Stimulated activated CD8-positive, alpha-beta memory T cell treated with anti-CD3 and anti-CD28 coated beads, Interleukin-7, amount 100 ng/mL, for 24 hours (primary cell): ENCODE results near the gene SETBP1.

Source experiments
- DNase-seq: peaks from one replicate; pipeline ENCODE4 v3.0.0-alpha.2; 2020; ENCODE audit warnings: low read depth

Gene SETBP1

DNA sequence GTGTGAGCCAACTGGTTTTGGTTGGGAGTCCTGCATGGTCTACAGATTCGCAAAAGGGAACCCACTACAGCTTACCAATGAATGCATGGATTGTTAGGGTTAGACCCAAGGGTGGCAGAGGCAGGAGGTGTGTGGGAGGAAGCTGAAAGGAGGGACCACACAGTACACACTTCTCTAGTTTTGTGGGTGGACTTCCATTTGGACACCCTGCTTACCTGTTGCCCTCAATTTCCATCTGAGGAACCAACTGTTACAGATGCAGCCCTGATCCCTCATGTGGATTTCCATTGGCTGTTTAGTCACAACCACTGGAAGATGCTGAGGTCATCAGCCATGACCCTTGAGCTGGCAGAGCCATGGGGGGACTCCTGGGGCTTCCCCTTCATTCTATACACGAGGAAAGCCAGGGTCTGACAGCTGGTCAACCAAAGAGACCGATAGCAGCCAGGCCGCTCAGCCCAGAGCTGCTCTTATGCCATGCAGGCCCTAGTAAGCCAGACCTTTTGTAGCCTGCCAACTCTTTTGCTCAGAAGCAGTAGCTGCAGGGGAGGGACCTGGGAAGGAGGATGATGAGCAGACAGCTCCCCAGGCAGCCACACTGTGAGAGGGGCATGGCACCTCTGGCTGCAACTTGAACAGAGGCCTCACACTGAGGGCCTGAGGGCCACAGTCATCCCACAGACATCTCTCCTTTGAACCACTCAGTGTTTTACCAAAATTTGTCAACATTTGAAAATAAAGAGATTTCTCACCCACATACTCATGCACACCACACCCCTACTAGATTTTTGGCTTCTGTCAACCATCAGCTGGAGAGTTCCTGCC lies 162.1 kb downstream of the SETBP1 start:
- no peak for DNase-seq

DNA sequence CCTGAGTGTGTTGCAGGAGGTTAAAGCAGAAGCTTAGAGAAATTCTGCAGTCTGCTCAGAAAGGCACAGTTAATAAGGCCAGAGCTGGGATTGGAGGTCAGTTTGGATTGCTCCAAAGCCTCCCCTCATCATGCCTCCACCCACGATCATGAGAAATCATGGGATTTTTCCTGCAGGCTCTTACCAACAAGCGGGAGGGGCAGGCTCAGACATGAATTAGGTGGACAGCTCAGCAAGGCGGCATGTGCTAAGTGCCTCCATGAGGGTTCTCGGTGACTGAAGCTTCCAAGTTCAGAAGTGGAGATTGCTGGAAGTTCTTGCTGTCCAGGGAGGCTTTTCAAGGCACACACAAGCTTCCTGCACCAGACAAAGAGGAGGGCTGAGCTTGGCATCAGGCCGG lies 163.8 kb downstream of the SETBP1 start:
- no peak for DNase-seq

- DNase-seq = no peak
These were observed 165.8 kb downstream of the SETBP1 start for GRCh38 chr18:44846450-44846849.

DNA sequence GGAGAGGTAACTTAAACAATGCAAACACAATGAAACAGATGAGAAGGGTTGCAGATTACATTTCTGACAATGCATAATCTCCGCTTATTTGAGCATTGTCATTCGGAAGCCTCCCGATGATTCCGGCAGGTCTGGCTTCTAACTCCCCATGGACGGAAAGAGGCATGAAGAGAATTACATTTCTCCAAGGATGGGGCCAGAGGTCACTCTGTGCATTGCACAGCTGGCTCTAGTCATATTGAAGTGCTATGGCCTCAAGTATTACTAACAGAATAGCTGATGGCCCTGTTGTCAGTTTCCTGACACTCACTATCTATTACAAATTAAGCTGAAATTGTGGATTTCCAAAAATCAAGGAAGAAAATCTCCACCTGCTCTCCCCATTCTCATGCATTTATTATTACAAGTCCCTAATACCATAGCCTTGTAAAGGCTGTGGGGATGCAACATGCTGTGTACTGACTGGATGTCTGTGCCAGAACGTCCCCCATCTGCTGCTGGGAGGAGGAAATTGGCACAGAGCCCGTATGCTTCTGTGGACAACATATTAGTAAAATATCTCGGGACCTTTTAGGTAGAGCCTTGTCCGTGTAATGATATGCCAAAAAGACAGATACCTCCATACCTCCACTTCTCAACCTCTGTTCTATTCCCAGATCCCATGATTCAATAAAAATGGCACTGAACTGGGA lies 168.1 kb downstream of the SETBP1 start:
- no peak for DNase-seq

DNA sequence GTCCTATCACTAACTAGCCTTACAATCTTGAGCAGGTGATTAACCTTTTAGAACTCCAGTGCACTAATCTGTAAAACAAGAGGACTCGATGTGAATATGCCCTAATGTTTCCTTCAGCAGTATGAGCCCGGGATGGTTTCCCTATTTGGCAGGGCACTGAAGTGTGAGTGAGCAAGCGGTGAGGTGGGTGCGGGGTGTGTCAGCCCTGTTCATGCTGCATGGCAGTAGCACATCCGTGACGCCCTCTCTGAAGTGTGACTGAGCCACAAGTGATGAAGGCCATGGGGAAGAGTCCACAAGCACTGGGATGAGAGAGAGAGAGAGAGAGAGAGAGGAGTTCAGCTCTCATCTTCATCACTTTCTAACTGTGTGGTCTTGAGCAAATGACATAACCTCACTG lies 168.7 kb downstream of the SETBP1 start:
- DNase-seq = no peak

GRCh38 chr18:44850001-44850400 lies 169.3 kb downstream of the SETBP1 start:
- no peak for DNase-seq

- DNase-seq = no peak
These were observed 171.4 kb downstream of the SETBP1 start for GRCh38 chr18:44851856-44852621.

- no peak for DNase-seq
These were observed 172.1 kb downstream of the SETBP1 start for GRCh38 chr18:44852818-44853217.

- no peak for DNase-seq
These were observed 172.7 kb downstream of the SETBP1 start for GRCh38 chr18:44853430-44853829.

GRCh38 chr18:44855681-44856080 lies 175.0 kb downstream of the SETBP1 start:
- no peak for DNase-seq

DNA sequence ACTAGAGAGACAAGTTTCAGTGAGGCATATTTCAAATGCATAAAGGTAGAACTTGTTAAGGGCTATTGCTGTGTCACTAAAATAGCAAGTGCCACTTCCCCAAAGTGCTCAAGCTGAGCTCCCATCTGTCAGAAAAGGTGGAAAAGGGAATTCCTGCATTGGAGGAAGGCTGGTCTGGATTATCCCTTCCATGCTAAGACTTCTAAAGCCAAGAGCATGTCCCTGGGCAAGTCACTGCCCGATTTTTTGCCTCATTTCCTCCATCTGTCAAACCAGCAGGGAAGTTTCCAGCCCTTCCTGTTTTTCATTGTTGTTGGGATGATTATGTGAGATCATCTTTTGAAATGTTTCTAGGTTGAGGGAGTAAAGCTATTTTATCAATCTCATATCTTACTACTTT lies 175.5 kb downstream of the SETBP1 start:
- no peak for DNase-seq

GRCh38 chr18:44857081-44857480 lies 176.4 kb downstream of the SETBP1 start:
- no peak for DNase-seq

DNA sequence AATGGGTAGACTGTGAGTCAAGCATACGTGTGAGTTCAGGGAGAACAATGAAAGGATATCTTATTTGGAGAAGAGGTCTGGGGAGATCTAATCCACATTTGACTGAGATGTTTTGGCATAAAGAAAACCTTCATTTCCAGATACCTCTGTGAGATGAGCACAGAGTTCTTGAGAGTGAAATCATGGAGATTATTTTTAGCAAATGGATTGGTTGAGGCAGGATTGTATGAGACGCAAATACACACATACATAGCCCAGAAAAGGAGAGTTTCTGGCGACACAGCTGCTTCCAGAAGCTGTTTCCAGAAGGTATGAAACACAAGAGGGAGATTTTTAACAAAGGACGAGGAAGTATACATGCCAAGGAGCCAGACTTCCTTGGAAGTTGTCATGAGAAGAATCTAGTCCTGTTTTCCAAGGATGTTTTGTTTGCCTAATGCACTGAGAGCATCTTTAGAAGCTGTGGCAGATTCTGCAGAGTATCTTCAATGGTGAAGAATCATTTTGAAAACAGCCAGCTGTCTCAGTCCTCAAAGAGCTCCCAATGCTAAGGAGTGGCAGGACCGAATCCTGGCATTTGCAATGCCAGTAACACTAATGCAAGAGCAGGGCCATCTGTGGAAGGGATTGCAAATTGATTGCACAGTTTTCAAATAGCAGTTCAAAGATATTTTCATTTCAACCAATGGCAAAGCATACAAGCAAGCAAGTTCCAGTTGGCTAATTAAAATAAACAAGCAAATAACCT lies 177.2 kb downstream of the SETBP1 start:
- DNase-seq = no peak

DNA sequence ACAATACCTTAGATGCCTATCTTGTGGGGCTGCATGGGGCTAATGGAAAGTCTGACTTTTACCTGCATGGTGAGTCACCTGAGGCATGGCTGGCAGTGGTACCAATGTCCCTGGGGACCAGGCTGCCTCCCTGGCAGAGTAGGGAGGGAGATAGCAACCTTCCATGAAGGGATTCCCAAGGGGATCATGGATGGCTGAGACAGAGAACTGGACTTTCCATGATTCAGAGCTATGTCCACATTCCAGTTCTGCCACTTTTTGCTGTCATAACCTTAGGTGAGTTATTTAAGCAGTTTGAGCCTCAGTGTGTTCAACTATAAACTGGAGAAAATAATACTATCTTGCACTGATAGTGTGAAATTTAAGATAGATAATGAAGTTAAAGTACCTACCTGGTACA lies 178.6 kb downstream of the SETBP1 start:
- DNase-seq = no peak

- no peak for DNase-seq
These were observed 179.2 kb downstream of the SETBP1 start for GRCh38 chr18:44859751-44860439.

GRCh38 chr18:44862112-44862511 lies 181.4 kb downstream of the SETBP1 start:
- DNase-seq = no peak

- DNase-seq = no peak
These were observed 185.4 kb downstream of the SETBP1 start for GRCh38 chr18:44866103-44866502.

- no peak for DNase-seq
These were observed 188.8 kb downstream of the SETBP1 start for GRCh38 chr18:44869533-44869932.

DNA sequence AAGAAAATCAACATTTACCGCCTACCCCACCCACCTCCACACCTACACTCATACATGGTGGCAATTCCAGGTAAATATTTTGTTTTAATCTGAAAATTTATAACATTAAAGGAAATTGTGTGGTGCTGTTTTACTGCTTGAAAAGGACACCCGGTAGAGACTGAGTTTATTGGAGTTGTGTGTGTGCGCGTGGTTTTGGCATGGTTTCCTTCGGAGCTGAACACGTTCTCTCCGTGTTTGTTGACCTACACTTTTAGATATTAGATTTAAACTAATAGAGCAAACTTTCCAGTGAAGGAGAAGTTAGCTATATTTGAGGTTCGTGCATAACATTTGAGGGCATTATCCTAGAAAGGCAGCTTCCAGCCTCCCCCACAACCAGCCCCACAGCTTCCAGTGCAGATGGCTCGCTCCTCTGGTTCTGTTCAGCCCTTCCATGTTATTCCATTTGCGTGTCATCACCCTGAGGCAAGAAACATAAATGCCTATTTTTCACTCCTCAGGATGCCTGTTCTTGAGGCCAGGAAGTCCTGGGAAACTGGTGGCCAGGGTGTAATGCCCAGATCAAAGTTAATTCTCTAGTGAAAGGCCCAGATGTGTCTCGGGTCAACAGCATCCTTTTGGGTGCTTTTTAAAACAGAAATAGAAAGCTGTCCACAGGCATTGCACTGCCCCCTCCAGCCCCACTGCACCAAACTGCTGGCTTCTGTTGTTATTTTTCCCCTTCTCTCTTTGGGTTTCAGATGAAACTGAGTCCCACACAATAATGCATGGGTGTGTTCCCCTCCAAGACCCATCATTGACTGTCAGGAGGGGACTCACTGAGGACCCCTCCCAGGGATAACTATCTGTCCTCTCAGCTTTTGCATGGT lies 190.2 kb downstream of the SETBP1 start:
- DNase-seq = no peak

DNA sequence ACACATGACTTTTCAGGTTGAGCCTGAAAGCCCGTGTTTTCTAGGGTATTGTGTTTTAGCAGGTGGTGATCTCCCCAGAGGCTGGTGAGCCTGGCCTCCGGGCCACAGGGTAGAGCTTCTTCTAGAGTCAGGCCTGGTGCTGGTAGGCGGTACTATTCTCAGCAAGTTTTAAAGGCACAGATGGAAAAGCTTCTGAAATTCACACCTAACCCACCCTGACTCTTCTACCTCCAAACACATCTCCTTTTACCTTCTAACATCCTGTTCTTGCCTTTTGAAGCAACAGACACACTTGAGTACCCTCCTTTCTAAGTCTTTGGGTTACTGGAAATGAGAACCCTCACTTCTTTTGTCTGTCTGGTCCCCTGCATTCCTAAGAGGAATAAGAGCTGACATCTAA lies 191.1 kb downstream of the SETBP1 start:
- no peak for DNase-seq

- DNase-seq = no peak
These were observed 195.3 kb downstream of the SETBP1 start for GRCh38 chr18:44876024-44876423.
